ENCODE measurements around the gene MAST3.

- TF ChIP-seq POLR2A (IDR thresholded peaks at IDR 0.05) = no peak
- TF ChIP-seq, protein P1, sequence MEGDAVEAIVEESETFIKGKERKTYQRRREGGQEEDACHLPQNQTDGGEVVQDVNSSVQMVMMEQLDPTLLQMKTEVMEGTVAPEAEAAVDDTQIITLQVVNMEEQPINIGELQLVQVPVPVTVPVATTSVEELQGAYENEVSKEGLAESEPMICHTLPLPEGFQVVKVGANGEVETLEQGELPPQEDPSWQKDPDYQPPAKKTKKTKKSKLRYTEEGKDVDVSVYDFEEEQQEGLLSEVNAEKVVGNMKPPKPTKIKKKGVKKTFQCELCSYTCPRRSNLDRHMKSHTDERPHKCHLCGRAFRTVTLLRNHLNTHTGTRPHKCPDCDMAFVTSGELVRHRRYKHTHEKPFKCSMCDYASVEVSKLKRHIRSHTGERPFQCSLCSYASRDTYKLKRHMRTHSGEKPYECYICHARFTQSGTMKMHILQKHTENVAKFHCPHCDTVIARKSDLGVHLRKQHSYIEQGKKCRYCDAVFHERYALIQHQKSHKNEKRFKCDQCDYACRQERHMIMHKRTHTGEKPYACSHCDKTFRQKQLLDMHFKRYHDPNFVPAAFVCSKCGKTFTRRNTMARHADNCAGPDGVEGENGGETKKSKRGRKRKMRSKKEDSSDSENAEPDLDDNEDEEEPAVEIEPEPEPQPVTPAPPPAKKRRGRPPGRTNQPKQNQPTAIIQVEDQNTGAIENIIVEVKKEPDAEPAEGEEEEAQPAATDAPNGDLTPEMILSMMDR (IDR thresholded peaks at IDR 0.05) = no peak
Observed at GRCh38 chr19:18060472-18060871, 37.1 kb upstream of the MAST3 start.
